Ishikawa (cell line): ENCODE results near the gene SH2D3C.
A peak's percentile ranks its signal among the peaks of the same experiment; 100 is the strongest.

Experiments used
- CEBPB ChIP-seq: IDR thresholded peaks from 2 replicates; pipeline ENCODE4 v1.6.1; 2012
- CREB1 ChIP-seq: IDR thresholded peaks from 2 replicates; pipeline ENCODE4 v1.6.1; 2012; ENCODE audit warnings: low read depth
- EGR1 ChIP-seq: IDR thresholded peaks from 2 replicates; pipeline ENCODE4 v1.6.1; 2012
- EP300 ChIP-seq: IDR thresholded peaks from 2 replicates; pipeline ENCODE4 v1.6.1; 2012; ENCODE audit warnings: borderline replicate concordance
- FOXM1 ChIP-seq: IDR thresholded peaks from 2 replicates; pipeline ENCODE4 v1.6.1; 2012; ENCODE audit warnings: low read depth, borderline replicate concordance
- MAX ChIP-seq: IDR thresholded peaks from 2 replicates; pipeline ENCODE4 v1.6.1; 2012
- NFIC ChIP-seq: IDR thresholded peaks from 2 replicates; pipeline ENCODE4 v1.6.1; 2012
- RAD21 ChIP-seq: IDR thresholded peaks from 2 replicates; pipeline ENCODE4 v1.6.1; 2012; ENCODE audit warnings: low read depth
- REST ChIP-seq: IDR thresholded peaks from 2 replicates; pipeline ENCODE4 v1.6.1; 2012; ENCODE audit warnings: low read depth, mild to moderate bottlenecking
- TAF1 ChIP-seq: IDR thresholded peaks from 2 replicates; pipeline ENCODE4 v1.6.1; 2012; ENCODE audit warnings: low read depth, mild to moderate bottlenecking
- TCF12 ChIP-seq: IDR thresholded peaks from 2 replicates; pipeline ENCODE4 v1.6.1; 2012; ENCODE audit warnings: low read depth
- TEAD4 ChIP-seq: IDR thresholded peaks from 2 replicates; pipeline ENCODE4 v1.6.1; 2012
- USF1 ChIP-seq: IDR thresholded peaks from 2 replicates; pipeline ENCODE4 v1.6.1; 2012
- YY1 ChIP-seq: IDR thresholded peaks from 2 replicates; pipeline ENCODE4 v1.6.1; 2012; ENCODE audit warnings: low read depth
- ZBTB7A ChIP-seq: IDR thresholded peaks from 2 replicates; pipeline ENCODE4 v1.6.1; 2012; ENCODE audit warnings: low read depth

Gene SH2D3C

GRCh38 chr9:127788337-127789011 lies 10.0 kb upstream of the SH2D3C start:
- TF ChIP-seq USF1 (no peak), TAF1 (no peak), REST (no peak), MAX (no peak), TCF12 (no peak), NFIC (no peak), ZBTB7A (no peak), EP300 (no peak), EGR1 (no peak), CREB1 (no peak), FOXM1 (no peak), RAD21 (no peak), YY1 (no peak), CEBPB (no peak), TEAD4 (no peak)

- TF ChIP-seq RAD21 (no peak), CREB1 (no peak), EGR1 (no peak), CEBPB (no peak), REST (no peak), USF1 (no peak), ZBTB7A (no peak), TAF1 (no peak), MAX (no peak; the same call in 1 of the 2 replicates), TEAD4 (no peak), YY1 (no peak), FOXM1 (no peak), TCF12 (no peak), NFIC (no peak), EP300 (no peak)
Measured at GRCh38 chr9:127786773-127787104, 8.3 kb upstream of the SH2D3C start.

- no peak for TF ChIP-seq YY1
- TF ChIP-seq FOXM1 = no peak
- TF ChIP-seq TCF12 = peak; percentile 50; the same call in 1 of the 2 replicates
- TF ChIP-seq TEAD4 = 0 out of 2 replicates have a peak, but pooled peaks have one; percentile 5
- no peak for TF ChIP-seq CEBPB
- no peak; the same call in 1 of the 2 replicates for TF ChIP-seq RAD21
- no peak for TF ChIP-seq CREB1
- TF ChIP-seq REST = 0 out of 2 replicates have a peak, but pooled peaks have one; percentile 16
- no peak for TF ChIP-seq NFIC
- TF ChIP-seq EGR1 = peak; percentile 23; the same call in 1 of the 2 replicates
- TF ChIP-seq TAF1 = peak; percentile 58; the same call in 1 of the 2 replicates
- peak; percentile 29; the same call in 1 of the 2 replicates for TF ChIP-seq MAX
- TF ChIP-seq ZBTB7A = 0 out of 2 replicates have a peak, but pooled peaks have one; percentile 57
- peak; percentile 8; the same call in 1 of the 2 replicates for TF ChIP-seq EP300
Measured at GRCh38 chr9:127785933-127786772, 7.7 kb upstream of the SH2D3C start, which contains the start of gene CDK9. Gene CDK9 (plus strand): TSS chr9:127786034. CDS start chr9:127786149, 115 bp downstream.
